Activated CD4-positive, alpha-beta T cell treated with anti-CD3 and anti-CD28 coated beads, Interleukin-2, amount 50 U/mL, for 1 hour (primary cell): Measurements from ENCODE around the gene USP40.
"Not testable (repeated sequence)": the region's sequence is repeated elsewhere in the genome, so short reads cannot be mapped to it uniquely, and the experiment has no call there.

Source experiments
- DNase-seq: peaks from one replicate; pipeline ENCODE4 v3.0.0-alpha.2; 2020

Gene USP40

GRCh38 chr2:233566141-233566956, at the start of gene USP40:
Gene USP40, minus strand, starts transcription at chr2:233566782. Its CDS starts 1,228 bp downstream, at chr2:233565554.
- peak; percentile 53 for DNase-seq

GRCh38 chr2:233611284-233611683, 44.7 kb upstream of the USP40 start:
- no peak for DNase-seq

- DNase-seq, result no peak
Observed at GRCh38 chr2:233605680-233606079, 39.1 kb upstream of the USP40 start.

- no peak for DNase-seq
Observed at GRCh38 chr2:233604826-233605225, 38.2 kb upstream of the USP40 start.

GRCh38 chr2:233603520-233603919, 36.9 kb upstream of the USP40 start:
- DNase-seq, result no peak

- DNase-seq, result no peak
Observed at GRCh38 chr2:233602076-233602475, 35.5 kb upstream of the USP40 start.

- no peak for DNase-seq
Observed at GRCh38 chr2:233600386-233600785, 33.8 kb upstream of the USP40 start.

GRCh38 chr2:233598952-233599351, 32.4 kb upstream of the USP40 start:
- DNase-seq, result no peak

GRCh38 chr2:233597522-233597921, 30.9 kb upstream of the USP40 start:
- DNase-seq, result no peak

- no peak for DNase-seq
Observed at GRCh38 chr2:233593201-233593600, 26.6 kb upstream of the USP40 start.

- not testable (repeated sequence) for DNase-seq
Observed at GRCh38 chr2:233592706-233593105, 26.1 kb upstream of the USP40 start.

GRCh38 chr2:233588400-233588799, 21.8 kb upstream of the USP40 start:
- DNase-seq, result no peak

GRCh38 chr2:233584210-233584609, 17.6 kb upstream of the USP40 start:
- DNase-seq, result no peak

- DNase-seq, result not testable (repeated sequence)
Observed at GRCh38 chr2:233583217-233583965, 16.8 kb upstream of the USP40 start.

- not testable (repeated sequence) for DNase-seq
Observed at GRCh38 chr2:233577341-233577740, 10.8 kb upstream of the USP40 start.

GRCh38 chr2:233572468-233572867, 5.9 kb upstream of the USP40 start:
- no peak for DNase-seq

GRCh38 chr2:233571462-233571861, 4.9 kb upstream of the USP40 start:
- no peak for DNase-seq

- DNase-seq, result no peak
Observed at GRCh38 chr2:233571001-233571400, 4.4 kb upstream of the USP40 start.

- DNase-seq, result no peak
Observed at GRCh38 chr2:233565685-233566140, 869 bp downstream of the USP40 start.

- DNase-seq, result no peak
Observed at GRCh38 chr2:233563663-233564430, 2.7 kb downstream of the USP40 start.

GRCh38 chr2:233556881-233557736, 9.5 kb downstream of the USP40 start:
- DNase-seq, result no peak

GRCh38 chr2:233553366-233553765, 13.2 kb downstream of the USP40 start:
- DNase-seq, result no peak
